ENCODE data around the gene SLIT3. TPM values are rescaled to one million over a fixed set of nuclear protein-coding genes. Genes with fewer than 3 reads are reported as not detected.

Gene SLIT3
- total RNA-seq, 1 experiment from 2014 or later = 0.10 TPM

- TF ChIP-seq REST (IDR thresholded peaks at IDR 0.05; ENCODE audit: low read depth) = no peak
- no peak for TF ChIP-seq CBX3 (IDR thresholded peaks at IDR 0.05; ENCODE audit: low read depth)
- no peak for TF ChIP-seq SIN3A (IDR thresholded peaks at IDR 0.05; ENCODE audit: low read depth)
- no peak for TF ChIP-seq POLR2AphosphoS5 (IDR thresholded peaks at IDR 0.05; ENCODE audit: low read depth, low read length)
- TF ChIP-seq ELF1 (IDR thresholded peaks at IDR 0.05; ENCODE audit: borderline replicate concordance, low read depth) = no peak
These were observed 500.2 kb downstream of the SLIT3 start (continued) for GRCh38 chr5:168800701-168801100.

- peaks cover 92% of the 10 kb centered on the region for H3K27me3 ChIP-seq (ENCODE audit: insufficient read depth, low read length)
- no peak overlapping the region for H3K4me2 ChIP-seq (ENCODE audit: low read length)
- H3K9me2 ChIP-seq (ENCODE audit: insufficient read depth) = no peaks in the 10 kb centered on the region
- H3K4me3 ChIP-seq (replicated peaks in 1 of 2; ENCODE audit: low read depth in 1 of 2, low read length in 2 of 2) = no peak overlapping the region
- no TSS peak for BruUV-seq (replicated peaks)
- H3K9me3 ChIP-seq (ENCODE audit: control insufficient read depth in 1 of 2, insufficient read depth in 1 of 2, low read depth in 1 of 2, low read length in 2 of 2) = no peaks in the 10 kb centered on the region
- no peak for ATAC-seq
- no peak for TF ChIP-seq YY1 (IDR thresholded peaks at IDR 0.05; ENCODE audit: extremely low read depth, insufficient replicate concordance, low read depth, low read length)
- no peak for DNase-seq (ENCODE audit: low read depth, low spot score)
- CTCF ChIA-PET = no interaction called here
- H3K9ac ChIP-seq (ENCODE audit: low read length) = no peak overlapping the region
- intact Hi-C loops (cut with micrococcal nuclease) = no loop called here
- H3K27ac ChIP-seq (ENCODE audit: low read depth, low read length) = no peak overlapping the region
- no peaks in the 10 kb centered on the region for H4K20me1 ChIP-seq (ENCODE audit: insufficient read depth)
- no peaks in the 10 kb centered on the region for H3K4me1 ChIP-seq (ENCODE audit: control insufficient read depth in 1 of 2, insufficient read depth in 2 of 2, low read length in 2 of 2)
- H3K79me2 ChIP-seq (ENCODE audit: insufficient read depth, low read length) = no peaks in the 10 kb centered on the region
- no peak overlapping the region for H2AFZ ChIP-seq (ENCODE audit: low read depth, low read length, poor library complexity, severe bottlenecking)
- H3K36me3 ChIP-seq (ENCODE audit: control insufficient read depth in 1 of 2, insufficient read depth in 2 of 2, low read length in 2 of 2) = no peaks in the 10 kb centered on the region
- RAD21 ChIA-PET (ENCODE audit: low non-redundant PET in 1 of 2, low total read pairs in 2 of 2, uncharacterized antibody in 2 of 2, unreplicated experiment in 2 of 2) = no interaction called here
- POLR2A ChIA-PET = no interaction called here
These were observed 502.6 kb downstream of the SLIT3 start for GRCh38 chr5:168798065-168799023.

All from HCT116 (cell line).